Muscle layer of duodenum (tissue), 2 donors: ENCODE measurements around the gene GOLGA8O.
"Not testable (repeated sequence)": the region's sequence is repeated elsewhere in the genome, so short reads cannot be mapped to it uniquely, and the experiment has no call there.

Experiments used
- H3K27ac ChIP-seq: one replicate; pipeline ENCODE4 v1.7.0; 2013; ENCODE audit warnings: mild to moderate bottlenecking, low read length
- H3K27me3 ChIP-seq: one replicate; pipeline ENCODE4 v1.7.0; 2013; ENCODE audit warnings: low read depth, mild to moderate bottlenecking, control low read depth, low read length
- H3K36me3 ChIP-seq, 2 donors: one replicate each; pipeline ENCODE4 v1.7.0; 2013; ENCODE audit warnings: low read length in 2 of 2, control low read depth in 1 of 2, mild to moderate bottlenecking in 1 of 2; ENCODE audit not compliant: insufficient read depth in 2 of 2, control insufficient read depth in 1 of 2
- H3K4me1 ChIP-seq, 2 donors: one replicate each; pipeline ENCODE4 v1.7.0; 2013; ENCODE audit warnings: low read length in 2 of 2, mild to moderate bottlenecking in 2 of 2, control low read depth in 1 of 2, moderate library complexity in 1 of 2; ENCODE audit not compliant: insufficient read depth in 2 of 2, control insufficient read depth in 1 of 2
- H3K4me3 ChIP-seq, 2 donors: one replicate each; pipeline ENCODE4 v1.7.0; 2013; ENCODE audit warnings: low read length in 2 of 2, low read depth in 1 of 2, mild to moderate bottlenecking in 1 of 2
- H3K9me3 ChIP-seq, 2 donors: one replicate each; pipeline ENCODE4 v1.7.0; 2013; ENCODE audit warnings: low read length in 2 of 2, control low read depth in 1 of 2, mild to moderate bottlenecking in 1 of 2; ENCODE audit not compliant: control insufficient read depth in 1 of 2
- donor health status: healthy.

GOLGA8O gene

DNA sequence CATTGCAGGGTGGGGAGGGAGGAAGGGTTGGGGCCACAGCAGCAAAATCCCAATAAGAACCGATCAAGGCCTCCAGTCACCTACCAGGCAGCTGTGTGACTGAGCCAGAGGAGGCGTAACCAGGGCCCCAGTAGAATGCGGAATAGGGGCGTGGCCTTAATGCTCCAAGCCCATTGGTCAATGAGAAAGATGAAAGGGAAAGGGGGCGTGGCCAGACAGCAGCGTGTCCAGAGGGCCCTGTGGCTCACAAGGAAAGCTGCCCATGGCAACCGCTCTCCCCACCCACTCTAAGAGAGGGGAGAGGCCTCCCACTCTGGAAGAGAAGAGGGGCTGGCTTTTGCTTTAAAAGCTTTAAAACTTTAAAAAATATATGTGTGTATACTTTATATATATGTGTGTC lies at the start of gene GOLGA8O:
Gene GOLGA8O (minus strand): TSS at position 101 of the 400 bp plus-strand sequence. CDS start 98 bp downstream, at position 3.
- not testable (repeated sequence) for H3K27ac ChIP-seq, H3K9me3 ChIP-seq, H3K27me3 ChIP-seq, H3K4me1 ChIP-seq, H3K36me3 ChIP-seq, H3K4me3 ChIP-seq

DNA sequence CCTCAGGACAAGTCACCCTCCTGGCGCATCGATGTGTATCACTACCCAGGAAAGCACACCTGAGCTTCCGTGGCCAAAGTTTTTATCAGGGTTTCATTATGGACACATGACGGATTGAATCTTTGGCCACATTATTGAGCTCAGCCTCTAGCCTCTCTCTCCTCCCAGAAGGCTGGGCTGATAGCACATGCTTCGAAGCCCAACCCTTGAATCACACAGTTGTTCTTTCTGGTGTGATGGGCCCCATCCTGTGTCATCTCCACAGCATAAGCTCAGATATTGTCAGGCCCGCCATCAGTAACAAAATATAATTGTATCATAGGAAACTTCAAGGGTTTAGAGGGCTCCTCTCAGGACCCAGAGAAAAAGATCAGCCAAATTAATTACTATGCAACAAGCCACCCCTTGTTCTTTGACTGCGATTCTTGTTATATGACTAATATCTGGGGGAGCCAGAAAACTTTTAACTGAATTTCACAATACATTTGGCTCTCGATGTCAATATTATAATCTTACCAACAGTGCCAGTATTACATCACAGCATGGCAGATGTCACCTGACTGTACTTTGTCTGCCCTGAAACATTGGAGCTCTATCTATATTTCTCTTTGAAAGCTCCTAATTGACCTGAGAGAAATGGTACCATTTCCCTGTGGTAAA lies 48.8 kb upstream of the GOLGA8O start:
- not testable (repeated sequence) for H3K36me3 ChIP-seq, H3K4me3 ChIP-seq, H3K4me1 ChIP-seq, H3K27me3 ChIP-seq, H3K9me3 ChIP-seq, H3K27ac ChIP-seq

DNA sequence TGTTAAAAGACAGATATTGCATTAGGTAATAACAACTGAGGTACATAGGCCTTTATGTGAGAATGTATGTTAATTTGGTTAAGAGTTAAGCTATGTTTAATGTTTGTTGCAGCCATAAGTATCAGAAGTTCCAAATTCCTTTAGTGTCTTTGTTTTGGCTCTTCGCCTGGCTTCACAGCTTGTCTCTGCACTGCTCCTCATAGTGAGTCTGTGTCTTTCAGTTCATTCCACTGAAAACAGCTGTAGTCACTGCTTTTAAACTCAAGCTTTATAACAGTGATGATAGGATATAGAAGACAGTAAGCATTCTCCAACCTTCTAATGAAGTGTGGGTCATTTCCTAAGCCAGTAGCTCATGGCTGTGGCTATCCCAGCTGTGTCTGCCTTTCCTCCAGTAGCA lies 47.5 kb upstream of the GOLGA8O start:
- H3K9me3 ChIP-seq, H3K27ac ChIP-seq, H3K27me3 ChIP-seq, H3K4me3 ChIP-seq, H3K4me1 ChIP-seq, H3K36me3 ChIP-seq: not testable (repeated sequence)

DNA sequence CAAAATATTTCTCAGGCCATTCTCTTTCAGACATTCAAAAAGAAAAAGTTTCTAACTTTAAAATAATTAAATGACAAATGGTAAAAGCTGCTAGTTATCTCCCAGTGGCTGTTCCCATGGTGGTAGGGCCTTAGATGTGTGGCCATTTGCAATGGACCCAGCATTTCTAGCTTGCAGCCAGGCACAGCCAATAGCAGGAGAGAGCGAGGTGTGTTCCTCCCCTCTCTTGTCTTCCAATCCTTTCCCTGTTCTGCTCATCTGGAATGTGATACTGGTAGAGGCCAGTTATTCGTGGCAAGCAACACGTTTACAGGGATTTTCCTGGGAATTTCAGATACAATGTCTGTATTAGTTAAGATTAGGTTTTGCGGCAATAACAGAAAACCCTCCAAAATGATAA lies 37.3 kb upstream of the GOLGA8O start:
- H3K27ac ChIP-seq, H3K4me3 ChIP-seq, H3K27me3 ChIP-seq, H3K4me1 ChIP-seq, H3K36me3 ChIP-seq, H3K9me3 ChIP-seq: not testable (repeated sequence)

DNA sequence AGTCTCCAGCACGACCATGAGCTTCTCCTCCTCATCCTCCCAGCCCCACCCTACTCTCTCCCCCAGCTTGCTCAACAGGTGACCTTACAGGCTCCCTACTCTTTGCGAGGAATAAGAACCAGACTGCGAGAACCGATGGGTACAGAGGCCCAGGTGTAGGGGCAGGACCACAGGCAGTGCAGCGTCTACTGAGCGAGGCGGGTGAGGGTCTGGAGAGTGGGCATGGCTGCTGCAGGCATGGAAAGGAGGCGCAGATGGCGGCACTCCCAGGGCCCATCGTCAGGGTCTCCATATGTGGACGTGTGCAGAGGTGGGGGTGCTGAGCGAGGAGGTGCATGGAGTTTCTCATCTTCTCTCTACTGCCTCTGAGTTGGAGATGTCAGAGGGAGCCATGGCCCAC lies 31.0 kb upstream of the GOLGA8O start:
- not testable (repeated sequence) for H3K27me3 ChIP-seq, H3K4me3 ChIP-seq, H3K27ac ChIP-seq, H3K9me3 ChIP-seq, H3K36me3 ChIP-seq, H3K4me1 ChIP-seq

- H3K27me3 ChIP-seq, result not testable (repeated sequence)
Observed at GRCh38 chr15:32483377-32483776, 27.9 kb upstream of the GOLGA8O start.

GRCh38 chr15:32481683-32482082 lies 26.2 kb upstream of the GOLGA8O start:
- not testable (repeated sequence) for H3K36me3 ChIP-seq, H3K4me3 ChIP-seq, H3K4me1 ChIP-seq, H3K9me3 ChIP-seq, H3K27me3 ChIP-seq, H3K27ac ChIP-seq

More at GRCh38 chr15:32483377-32483776, 27.9 kb upstream of the GOLGA8O start:
- H3K36me3 ChIP-seq, H3K27ac ChIP-seq, H3K4me3 ChIP-seq, H3K4me1 ChIP-seq, H3K9me3 ChIP-seq: not testable (repeated sequence)

DNA sequence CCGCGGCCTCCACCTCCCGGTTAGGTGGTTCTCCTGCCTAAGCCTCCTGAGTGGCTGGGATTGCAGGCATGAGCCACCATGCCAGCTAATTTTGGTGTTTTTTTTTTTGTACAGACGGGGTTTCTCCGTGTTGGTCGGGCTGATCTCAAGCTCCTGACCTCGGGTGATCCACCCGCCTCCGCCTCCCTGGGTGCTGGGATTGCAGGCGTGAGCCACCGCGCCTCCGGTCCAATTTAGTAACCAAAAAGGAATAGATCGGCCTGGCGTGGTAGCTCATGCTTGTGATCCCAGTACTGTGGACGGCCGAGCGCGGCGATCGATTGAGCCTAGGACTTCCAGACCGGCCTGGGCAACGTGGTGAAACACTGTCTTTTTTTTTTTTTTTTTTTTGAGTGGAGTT lies 12.6 kb upstream of the GOLGA8O start:
- H3K4me3 ChIP-seq, H3K27me3 ChIP-seq, H3K27ac ChIP-seq, H3K4me1 ChIP-seq, H3K9me3 ChIP-seq, H3K36me3 ChIP-seq: not testable (repeated sequence)

GRCh38 chr15:32440445-32440977 lies 14.9 kb downstream of the GOLGA8O start:
- not testable (repeated sequence) for H3K4me1 ChIP-seq, H3K27me3 ChIP-seq, H3K27ac ChIP-seq, H3K36me3 ChIP-seq, H3K4me3 ChIP-seq, H3K9me3 ChIP-seq

DNA sequence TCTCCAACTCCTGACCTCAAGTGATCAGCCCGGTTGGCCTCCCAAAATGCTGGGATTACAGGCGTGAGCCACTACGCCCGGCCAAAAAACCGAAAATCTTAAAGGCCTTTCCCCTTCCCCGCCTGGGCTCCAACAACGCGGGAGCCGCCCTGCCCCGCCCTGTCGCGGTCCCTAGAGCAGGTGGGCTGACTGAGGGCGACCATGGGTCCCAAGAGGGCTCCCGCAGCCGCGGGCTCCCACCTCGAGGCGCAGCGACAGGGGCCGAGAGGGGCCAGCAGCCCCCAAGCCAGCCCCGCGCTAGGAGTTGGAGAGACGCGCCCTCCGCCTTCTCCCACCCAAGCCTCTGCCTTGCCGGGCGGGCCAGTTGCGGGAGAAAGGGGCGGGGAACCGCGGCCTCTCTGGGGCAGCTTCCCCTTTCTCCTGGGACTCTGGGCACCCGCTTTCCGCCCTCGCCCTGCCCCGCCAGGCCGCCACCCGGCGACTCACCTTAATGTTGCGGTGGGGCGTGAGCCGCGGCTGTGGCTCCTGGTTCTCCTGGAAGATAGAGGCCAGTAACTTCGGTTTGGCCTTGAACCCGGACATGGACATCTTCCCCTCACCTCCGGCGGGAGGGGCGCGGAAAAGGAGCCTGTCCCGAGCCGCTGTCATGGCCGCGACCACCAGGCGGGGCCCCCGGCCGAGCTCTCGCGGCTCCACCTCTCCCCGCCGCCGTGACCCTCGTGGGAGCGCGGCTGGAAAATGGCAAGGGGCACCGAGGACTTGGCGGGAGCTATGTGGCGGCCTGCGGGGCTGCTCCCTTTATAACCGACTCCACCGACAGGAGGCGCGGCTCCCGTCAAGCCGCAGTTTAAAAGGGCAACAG lies 21.1 kb downstream of the GOLGA8O start:
- not testable (repeated sequence) for H3K4me1 ChIP-seq, H3K27me3 ChIP-seq, H3K9me3 ChIP-seq

DNA sequence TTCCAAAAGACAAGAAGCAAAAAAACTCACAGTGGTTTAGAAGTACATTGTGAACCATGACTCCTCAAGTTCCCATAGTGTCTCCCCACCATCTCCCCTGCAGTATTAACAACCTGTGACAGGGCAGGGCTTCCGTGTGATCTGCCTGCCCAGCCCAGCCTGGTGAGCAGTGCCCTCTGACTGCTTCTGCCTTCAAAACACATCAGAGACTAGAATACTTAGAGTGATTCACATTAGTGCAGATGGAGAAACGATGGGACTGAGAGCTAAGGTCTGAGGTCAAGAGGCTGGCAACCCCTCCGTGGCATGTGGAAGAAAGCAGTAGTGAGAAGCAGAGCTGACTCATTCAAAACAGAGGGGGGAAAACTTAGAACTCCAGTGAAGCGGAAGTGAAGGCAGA lies 27.8 kb downstream of the GOLGA8O start:
- H3K36me3 ChIP-seq, H3K9me3 ChIP-seq, H3K4me3 ChIP-seq, H3K4me1 ChIP-seq, H3K27ac ChIP-seq, H3K27me3 ChIP-seq: not testable (repeated sequence)

More for the DNA sequence above, 21.1 kb downstream of the GOLGA8O start:
- not testable (repeated sequence) for H3K4me3 ChIP-seq, H3K36me3 ChIP-seq, H3K27ac ChIP-seq

DNA sequence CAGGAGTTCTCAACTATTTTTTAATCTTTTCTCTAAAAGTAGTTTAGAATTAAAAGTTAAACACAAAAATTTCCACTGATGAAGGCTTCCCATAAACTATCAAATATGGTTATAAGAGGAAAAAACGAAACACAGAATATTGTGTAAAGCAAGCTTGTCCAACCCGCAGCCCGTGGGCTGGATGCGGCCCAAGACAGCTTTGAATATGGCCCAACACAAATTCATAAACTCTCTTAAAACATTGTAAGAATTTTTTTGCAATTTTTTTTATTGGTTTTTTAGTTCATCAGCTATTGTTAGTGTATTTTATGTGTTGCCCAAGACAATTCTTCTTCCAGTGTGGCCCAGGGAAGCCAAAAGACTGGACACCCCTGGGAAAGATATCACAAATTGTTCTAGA lies 28.9 kb downstream of the GOLGA8O start:
- not testable (repeated sequence) for H3K36me3 ChIP-seq, H3K4me3 ChIP-seq, H3K4me1 ChIP-seq, H3K27me3 ChIP-seq, H3K27ac ChIP-seq, H3K9me3 ChIP-seq
